GM21390 (cell line): ENCODE measurements around the gene TMEM191C.
A peak's percentile ranks its signal among the peaks of the same experiment; 100 is the strongest.
"Not testable (repeated sequence)": the region's sequence is repeated elsewhere in the genome, so short reads cannot be mapped to it uniquely, and the experiment has no call there.

Experiments used
- ATAC-seq: cut with Tn5 transposase; IDR thresholded peaks from one replicate; pipeline ENCODE4 v1.9.1; 2021; ENCODE audit not compliant: unreplicated experiment

The TMEM191C gene

DNA sequence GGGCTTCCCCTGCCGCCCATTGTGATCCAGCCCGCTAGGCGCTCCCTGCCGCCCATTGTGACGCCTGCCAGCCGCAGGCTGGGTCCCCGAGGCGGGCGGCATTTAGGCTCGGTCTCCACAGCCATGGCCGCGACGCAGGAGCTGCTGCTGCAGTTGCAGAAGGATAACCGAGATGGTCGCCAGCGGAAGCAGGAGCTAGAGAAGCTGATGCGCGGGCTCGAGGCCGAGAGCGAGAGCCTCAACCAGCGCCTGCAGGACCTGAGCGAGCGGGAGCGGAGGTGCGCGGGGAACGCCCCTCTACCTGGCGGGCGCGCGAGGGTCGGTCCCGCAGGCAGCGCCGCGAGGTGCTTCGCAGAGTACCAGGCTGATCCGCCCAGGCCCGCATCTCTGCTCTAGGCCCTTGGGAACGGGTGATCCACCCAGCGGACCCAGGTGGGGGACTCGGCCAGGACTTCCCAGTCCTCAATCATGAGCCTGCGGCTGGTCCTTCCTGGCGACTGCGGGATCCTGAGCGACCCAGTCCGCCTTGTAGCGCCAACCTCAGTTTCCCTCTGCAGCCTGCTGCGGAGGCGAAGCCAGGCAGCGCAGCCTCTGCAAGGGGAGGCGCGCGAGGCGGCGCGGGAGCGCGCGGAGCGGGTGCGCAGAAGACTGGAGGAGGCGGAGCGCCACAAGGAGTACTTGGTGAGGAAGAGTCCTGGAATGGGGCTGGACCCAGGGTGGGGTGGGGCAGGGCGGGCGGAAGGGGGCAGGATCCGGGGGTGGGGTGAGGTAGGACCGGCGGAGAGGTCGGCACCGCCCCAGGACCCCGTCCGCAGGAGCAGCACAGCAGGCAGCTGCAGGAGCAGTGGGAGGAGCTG, at the start of gene TMEM191C:
TSS of gene TMEM191C (plus strand) at position 51 of the 857 bp plus-strand sequence. CDS start at position 124, 73 bp downstream.
- ATAC-seq: not testable (repeated sequence)

DNA sequence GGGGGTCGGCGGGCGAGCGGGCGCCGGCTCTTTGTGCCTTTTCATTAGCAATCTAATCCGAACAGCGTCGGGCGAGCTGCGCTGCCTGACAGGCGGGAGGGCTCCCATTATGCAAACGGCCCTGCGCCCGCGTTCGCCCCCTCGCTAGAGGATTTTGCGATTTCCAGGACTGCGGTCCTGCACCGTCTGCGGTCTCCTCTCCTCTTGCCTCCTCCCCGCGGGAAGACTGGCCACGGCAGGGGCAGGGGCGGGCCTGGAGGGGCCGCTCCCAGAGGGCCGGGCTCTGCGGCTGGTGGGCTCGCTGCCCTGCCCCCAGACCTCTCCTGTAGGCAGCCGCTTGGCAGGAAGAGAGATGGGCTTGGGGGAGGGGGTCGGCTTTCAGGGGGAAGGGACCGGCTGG, 49.3 kb upstream of the TMEM191C start:
- ATAC-seq: peak; percentile 32

DNA sequence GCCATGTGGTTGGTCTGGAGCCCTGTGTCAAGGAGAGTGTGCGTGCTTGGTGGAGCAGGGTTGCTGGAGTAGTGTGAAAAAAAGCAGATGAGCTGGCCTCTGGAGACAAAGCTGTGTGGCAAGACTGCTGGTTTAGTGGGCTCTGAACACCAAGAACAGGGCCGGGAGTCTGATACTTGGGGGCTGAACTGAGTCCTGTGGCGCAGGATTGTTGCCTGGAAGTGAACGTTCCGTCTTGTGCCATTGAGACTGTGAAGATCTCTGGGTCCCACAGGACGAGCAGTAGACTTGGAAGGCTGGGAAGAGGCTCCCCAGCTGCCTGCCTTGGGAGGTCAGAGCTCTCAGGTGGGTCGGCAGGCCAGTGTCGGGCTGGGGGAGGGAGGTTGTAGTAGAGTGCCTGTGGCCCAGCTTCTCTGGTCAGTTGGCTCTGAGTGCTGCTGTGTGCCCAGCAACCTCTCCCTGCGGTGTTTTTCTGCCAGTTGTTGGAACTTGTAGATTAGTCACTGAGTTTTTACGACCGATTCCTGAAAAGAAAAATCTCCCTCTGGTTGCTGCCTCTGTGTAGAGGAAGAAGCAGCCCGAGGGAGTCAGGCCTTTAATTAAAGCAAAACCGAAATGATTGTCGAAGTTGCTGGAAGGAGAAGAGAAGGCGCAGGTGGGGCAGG, 48.1 kb upstream of the TMEM191C start:
- not testable (repeated sequence) for ATAC-seq

DNA sequence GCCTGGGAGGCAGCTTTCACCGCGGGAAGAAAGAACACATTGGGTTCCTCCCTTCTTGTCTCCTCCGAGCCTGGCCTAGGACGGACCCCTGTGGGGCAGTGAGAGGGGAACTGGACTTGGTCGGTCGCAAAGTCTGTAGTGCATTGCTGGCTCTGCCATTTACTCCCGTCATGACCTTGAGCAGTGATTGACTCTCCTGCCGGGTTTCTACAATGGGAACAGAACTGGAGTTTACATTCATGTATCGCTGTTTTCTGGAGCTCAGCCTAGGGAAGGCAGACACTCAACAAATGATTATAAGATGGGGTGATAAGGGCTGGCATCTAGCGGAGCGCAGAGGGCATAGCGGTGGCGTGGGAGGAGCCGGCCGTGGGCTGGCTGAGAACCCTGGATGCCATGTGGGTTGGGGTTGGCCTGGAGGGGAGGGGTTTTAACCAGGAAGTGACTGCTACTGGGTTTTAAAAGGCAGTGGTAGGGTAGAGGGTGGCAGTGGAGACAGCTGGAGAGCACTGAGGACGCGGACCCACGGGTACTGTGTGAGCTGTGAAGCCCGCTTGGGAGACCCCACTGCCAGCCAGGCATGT, 46.9 kb upstream of the TMEM191C start:
- not testable (repeated sequence) for ATAC-seq

DNA sequence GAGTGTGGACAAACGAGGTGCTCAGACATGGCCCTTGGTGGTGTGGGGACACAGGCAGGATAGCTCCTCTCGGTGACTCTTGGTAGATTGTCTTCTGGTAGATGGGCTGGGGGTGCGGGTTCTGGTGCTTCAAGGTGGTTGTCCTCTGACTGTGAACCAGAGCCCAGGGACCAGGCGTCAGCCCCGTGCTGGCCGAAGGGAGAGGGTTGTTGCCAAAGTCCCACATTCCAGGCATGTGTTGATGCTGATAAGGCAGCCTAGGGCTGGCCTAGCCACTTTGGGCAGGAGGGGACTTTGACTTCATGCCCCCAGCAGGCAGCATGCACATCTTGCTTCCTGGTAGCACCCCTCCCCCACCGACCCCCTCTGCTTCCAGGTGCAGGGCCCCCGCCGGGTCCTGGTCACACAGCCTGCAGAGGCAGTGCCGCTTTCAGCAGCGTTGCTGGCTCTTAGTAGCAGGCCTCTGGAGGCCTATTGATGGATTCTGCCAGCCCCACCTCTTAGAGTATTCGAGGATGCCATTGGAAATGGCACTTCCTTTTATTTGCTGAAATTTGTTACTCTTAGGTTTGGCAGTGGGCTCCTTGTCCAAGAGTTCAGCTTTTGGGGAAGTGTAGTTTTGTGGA, 43.0 kb upstream of the TMEM191C start:
- not testable (repeated sequence) for ATAC-seq

DNA sequence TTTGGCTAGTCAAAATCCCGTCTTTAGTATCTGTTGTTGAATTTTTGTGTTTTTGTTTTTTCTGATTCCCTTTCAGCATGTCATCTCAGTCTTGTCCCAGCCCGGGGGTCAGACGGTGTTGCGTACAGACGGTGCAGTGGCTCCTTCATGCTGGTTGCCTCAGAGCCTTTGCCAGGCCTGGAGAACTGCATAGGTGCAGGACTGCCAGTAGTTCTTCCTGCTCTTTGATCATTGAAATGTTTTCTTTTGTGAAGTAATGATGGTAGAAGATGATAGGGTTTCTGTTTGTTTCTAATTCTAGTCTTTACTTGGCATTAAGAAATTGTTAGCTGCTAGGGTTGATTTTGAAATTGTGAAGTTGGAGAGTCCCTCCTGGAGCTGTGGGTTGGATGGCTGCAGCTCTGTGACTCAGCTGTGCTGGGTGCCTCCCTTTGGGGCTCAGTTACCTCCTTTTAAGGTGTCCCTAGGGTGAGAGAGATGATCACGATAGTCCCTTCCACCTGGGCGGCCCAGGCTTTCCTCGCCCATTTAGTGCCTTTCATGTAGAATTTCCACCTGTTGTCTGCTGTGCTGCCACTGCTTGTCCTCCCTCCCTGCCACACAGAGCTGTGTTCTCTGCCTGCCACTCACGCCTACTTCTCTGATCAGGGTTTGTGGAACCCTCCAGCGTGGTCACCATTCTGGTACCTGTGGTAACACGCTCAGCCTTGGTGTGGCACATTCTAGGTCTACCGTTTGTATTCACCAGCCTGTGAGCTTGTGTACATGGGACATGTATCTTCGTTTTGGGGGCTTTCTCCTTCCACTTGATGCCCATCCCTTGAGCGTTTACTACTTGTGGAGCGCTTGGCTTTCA, 32.6 kb upstream of the TMEM191C start:
- ATAC-seq: not testable (repeated sequence)

DNA sequence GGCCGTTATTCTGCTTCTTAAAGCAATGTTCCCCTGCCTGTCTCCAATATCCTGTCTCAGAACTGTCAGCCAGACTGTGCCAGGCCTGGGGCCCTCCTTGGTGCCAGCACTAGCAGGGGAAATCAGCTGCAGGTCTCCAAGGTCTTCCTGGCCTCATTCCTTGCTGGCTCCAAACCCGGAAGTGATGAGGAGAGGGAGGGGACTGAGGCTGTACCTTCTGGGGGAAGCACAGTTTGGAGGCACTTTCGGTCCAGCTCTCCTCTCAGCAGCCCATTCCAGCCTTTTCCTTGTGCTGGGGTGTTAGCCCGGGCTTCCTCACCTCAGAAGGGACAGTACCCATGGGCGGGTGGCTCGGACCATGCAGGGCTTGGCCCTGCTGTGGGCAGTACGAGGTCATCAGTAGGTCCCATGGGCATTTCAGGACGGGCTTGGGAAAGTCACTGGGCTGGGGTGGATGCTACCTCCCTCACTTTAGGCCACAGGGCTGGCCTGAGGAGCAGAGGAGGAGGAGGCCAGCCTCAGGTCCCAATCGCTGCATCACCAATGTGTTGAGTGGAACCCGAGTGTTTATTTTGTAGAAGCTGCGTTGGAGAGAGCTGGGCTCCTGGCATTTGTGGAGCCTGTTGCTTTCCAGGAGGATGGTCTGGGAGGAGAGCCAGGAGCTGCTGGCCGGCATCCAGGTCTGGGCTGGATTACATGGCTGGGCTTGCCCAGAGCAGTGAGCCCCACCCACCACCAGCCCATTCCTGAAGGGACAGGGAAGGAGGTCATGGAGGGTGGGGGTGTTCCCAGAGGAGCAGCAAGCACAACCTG, 31.0 kb upstream of the TMEM191C start:
- not testable (repeated sequence) for ATAC-seq

DNA sequence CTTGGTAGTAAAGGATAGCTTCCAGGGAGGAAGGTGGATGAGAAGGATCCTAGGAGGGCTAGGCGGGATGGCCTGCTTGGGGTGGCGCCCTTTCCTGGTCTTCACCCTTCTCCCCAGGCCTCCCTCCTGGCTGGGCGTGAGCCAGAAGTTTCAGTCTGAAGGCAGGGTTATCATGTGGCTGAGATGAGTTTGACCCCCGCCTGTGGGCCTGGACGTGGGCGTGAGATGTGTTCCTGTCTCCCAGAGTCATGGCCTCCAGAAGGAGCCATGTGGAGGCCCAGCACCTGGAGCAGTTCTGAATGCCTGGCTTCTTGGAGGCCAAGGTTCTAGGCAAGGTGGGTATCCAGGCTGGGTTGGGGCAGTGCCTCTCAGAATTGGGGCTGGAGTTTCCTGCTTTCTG, 29.2 kb upstream of the TMEM191C start:
- ATAC-seq: not testable (repeated sequence)

DNA sequence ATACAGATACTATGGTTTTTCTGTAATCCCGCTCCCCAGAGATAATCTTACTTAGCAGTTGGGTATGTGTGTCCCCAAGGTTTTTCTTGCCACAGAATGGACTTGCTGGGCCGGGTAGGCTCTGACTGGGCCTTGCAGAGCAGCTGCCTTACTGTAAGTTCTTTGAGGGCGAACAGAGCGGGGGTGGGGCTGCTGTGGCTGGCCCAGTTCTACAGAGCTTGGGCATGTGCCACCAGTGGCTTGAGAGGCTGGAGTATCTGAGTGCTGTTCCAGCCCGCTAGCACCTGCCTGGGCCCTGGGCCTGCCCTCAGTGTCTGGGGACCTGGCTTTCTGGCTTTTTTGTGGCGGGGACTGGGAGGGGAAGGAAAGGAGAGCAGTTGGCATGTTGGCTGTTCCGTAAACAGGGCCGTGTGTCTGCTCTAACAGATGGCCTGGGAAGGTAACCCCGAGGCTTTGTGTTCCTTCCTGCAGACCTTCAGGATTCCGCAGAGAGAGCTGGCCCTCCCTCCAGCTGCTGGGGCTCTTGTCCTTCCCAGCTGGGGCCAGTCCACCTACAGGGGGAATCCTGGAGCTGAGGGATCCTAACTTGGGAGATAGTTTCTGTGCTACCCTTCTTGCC, 27.1 kb upstream of the TMEM191C start:
- ATAC-seq: not testable (repeated sequence)

DNA sequence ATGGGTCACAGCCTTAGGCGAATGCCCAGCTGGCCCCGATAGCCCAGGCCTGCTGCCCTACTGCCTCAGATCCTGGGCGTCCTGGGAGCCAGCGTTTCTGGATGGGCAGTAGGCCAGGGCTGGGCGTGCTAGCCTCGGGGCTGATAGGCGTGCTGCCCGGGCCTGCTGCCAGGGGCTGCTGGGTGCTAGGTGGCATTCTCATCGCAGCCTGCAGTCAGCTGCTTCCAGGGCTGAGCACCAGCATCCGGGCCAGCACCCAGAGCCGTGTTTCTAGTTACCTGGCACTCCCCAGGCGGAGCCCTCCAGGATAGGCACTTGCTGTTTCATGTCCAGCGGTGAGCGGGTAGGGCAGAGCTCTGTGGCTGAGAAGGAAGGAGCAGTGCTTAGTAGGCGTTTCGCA, 26.5 kb upstream of the TMEM191C start:
- not testable (repeated sequence) for ATAC-seq

DNA sequence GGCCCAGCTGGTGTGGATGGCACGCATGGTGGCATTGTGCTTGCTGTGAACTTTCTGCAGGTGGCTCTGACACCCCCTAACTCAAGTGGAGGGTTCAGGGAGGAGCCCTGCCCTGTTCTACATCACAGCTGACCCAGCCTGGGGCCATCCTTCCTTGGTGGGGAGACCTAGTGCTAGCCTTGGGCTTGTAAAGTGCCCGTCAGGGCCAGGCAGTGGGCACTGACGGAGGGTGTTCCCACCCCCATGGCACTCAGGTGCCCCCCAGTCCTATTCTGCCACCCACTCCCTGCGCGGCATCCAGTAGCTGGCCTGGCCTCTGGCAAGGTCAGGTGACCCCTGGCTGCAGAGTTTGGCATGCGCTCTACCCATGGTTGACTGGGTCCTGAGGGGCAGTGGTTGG, 26.0 kb upstream of the TMEM191C start:
- not testable (repeated sequence) for ATAC-seq

DNA sequence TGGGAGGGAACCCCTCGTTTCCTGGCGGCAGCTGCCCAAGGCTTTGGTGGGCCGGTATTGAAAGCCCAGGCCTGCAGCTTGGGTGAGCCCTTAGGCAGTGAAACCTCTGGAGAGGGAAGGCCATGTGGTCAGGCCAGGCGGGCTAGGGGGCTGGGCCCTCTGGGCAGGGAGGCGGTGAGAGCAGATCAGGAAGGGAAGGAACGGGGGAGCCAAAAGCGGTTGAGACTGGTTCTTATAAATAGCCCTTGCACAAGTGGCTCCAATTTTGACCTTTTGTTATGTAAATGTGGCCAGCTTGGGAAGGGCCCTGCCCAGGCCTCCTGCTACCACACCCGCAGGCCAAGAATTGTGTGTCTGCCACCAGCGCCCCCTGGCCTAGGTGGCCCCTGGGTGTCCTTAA, 25.1 kb upstream of the TMEM191C start:
- ATAC-seq: not testable (repeated sequence)

DNA sequence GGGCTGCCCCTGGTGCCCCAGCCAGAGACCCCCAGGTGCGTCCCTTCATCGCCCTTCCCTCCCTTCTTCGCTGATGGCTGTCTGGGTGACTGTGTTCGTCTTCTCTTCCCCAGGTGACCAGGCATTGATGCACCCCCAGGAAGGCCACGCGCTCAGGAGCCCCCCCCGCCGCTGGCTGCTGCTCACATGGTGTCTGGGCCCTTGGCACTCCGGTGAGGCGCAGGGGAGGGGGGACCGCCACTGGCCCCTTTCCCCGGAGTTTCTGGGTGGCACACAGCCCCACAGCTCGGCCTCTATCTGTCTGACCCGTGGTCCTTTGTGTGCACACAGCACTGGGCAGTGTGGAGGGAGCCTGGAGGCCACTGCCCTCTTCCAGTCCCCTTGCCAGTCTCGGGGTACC, 24.5 kb upstream of the TMEM191C start:
- ATAC-seq: not testable (repeated sequence)

DNA sequence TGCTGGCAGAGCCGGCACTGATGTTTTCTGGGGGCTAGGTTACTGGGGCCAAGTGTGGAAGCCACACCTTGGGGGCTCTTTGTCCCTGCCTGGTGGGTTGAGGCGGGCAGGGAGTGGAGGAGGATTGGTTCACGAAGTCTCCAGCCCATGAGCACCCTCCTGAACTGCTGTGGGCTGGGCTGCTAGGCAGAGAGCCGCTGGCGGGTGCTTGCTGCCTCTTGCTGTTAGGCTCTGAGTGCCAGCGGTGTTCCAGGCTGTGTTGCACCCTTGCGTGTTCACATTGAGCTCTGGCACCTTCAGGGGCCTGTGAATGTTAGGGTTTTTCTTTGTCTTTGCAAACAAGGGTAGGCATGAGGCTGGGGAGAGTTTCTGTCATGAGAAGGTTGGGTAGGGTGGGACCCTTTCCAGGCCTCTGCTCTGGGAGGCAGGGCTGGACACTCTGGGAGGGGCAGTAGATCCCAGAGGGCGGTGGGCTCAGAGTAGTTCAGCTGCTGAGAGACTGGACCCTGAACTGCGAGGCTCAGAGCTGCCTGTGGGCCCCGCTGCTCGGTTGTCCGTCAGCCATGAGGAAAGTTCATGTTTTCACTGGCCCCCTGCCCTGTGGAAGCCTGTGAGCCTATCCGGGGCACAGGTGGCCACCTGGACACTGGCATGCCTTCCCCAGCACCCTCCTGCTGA, 24.0 kb upstream of the TMEM191C start:
- no peak for ATAC-seq

DNA sequence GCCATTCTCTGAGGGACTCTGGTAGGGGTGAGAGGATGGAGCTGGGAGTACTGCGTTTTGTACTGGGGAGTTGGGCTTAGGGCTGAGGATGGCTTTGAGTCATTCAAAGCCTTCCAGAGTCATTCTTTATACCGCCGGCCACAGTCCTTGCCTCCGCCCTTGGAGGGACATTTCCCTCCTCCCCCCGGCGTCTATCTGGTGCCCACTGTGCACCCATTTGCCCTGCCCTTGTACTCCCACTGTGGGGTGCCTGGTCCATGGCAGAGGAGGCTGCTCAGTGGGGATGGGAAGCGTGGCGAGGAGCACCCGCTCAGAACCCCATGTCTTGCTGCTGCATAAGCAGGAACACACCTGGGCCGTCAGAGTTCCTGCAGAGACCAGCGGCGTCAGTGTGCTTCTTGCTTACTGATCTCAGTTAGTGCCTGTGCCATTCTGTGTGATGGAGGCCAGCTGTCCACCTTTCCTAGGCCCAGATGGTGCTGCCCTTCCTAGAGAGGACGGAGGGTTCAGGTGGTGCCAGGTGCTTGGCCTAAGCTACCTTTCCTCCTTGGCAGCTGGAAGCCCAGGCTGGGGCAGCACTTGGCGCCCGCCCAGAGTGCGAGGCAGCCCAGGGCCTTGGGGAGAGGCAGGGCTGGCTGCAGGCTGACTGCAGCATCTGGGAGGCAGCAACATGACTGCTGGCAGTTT, 23.3 kb upstream of the TMEM191C start:
- ATAC-seq: no peak

DNA sequence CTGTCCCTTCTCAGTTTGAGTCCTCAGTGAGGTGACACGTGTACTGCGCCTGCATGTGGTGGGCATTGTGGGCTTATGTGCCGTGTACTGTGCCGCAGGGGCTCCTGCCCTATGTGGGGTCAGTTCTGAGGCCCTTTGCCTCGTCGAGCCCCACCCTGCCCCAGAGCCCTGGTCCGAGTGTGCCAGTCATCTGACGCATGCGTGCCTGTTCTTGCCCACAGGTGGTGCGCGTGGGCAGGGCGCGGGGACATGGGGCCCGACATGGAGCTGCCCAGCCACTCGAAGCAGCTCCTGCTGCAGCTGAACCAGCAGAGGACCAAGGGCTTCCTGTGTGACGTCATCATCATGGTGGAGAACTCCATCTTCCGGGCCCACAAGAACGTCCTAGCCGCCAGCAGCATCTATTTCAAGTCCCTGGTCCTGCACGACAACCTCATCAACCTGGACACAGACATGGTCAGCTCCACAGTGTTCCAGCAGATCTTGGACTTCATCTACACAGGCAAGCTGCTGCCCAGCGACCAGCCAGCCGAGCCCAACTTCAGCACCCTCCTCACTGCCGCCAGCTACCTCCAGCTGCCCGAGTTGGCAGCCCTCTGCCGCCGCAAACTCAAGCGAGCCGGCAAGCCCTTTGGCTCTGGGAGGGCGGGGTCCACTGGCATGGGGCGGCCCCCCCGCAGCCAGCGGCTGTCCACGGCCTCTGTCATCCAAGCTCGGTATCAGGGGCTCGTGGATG, 22.3 kb upstream of the TMEM191C start:
- ATAC-seq: no peak

DNA sequence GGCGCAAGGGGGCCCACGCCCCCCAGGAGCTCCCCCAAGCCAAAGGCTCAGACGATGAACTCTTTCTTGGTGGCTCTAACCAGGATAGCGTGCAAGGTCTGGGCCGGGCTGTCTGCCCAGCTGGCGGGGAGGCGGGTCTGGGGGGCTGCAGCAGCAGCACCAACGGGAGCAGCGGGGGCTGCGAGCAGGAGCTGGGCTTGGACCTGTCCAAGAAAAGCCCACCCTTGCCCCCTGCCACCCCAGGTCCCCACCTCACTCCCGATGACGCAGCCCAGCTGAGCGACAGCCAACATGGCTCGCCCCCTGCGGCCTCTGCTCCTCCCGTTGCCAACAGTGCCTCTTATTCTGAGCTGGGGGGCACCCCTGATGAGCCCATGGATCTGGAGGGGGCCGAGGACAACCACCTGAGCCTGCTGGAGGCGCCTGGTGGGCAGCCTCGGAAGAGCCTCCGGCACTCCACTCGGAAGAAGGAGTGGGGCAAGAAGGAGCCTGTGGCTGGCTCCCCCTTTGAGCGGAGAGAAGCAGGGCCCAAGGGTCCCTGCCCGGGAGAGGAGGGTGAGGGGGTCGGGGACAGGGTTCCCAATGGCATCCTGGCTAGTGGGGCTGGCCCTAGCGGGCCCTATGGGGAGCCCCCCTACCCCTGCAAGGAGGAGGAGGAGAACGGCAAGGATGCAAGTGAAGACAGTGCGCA, 21.6 kb upstream of the TMEM191C start:
- no peak for ATAC-seq
